Fibroblast of pulmonary artery (primary cell): ENCODE results near the gene HEXD.

Source experiments
- DNase-seq: peaks from one replicate; pipeline ENCODE4 v3.0.0-alpha.2; 2010; ENCODE audit warnings: low read depth
- H3K4me3 ChIP-seq: replicated peaks from 2 replicates; pipeline ENCODE4 v1.5.1; 2011; ENCODE audit warnings: low read depth, mild to moderate bottlenecking, control low read depth, low read length, moderate library complexity
- TF ChIP-seq, protein P1 (sequence below): IDR thresholded peaks from 2 replicates; pipeline ENCODE4 v1.5.1; 2011; ENCODE audit warnings: mild to moderate bottlenecking, control low read depth, low read length, inconsistent platforms; ENCODE audit errors: missing control alignments

HEXD gene

DNA sequence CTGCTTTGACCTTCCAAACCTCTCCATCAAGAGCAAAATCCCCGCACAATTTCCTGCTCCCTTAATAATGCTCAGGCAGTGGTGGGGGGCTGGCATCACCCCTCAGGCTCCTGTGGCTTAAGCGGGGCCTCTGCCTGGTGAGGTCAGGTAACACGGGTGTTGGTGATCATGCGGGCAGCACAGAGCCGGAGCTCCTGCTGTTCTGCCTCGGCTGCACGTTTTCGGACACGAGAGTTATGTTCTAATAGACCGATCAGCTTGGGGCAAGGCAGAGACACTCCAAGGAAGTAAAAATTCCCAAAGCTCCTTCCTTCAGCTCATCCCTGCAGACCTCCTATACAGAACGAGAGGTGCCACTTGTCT lies 46.4 kb downstream of the HEXD start:
- TF ChIP-seq, protein P1, sequence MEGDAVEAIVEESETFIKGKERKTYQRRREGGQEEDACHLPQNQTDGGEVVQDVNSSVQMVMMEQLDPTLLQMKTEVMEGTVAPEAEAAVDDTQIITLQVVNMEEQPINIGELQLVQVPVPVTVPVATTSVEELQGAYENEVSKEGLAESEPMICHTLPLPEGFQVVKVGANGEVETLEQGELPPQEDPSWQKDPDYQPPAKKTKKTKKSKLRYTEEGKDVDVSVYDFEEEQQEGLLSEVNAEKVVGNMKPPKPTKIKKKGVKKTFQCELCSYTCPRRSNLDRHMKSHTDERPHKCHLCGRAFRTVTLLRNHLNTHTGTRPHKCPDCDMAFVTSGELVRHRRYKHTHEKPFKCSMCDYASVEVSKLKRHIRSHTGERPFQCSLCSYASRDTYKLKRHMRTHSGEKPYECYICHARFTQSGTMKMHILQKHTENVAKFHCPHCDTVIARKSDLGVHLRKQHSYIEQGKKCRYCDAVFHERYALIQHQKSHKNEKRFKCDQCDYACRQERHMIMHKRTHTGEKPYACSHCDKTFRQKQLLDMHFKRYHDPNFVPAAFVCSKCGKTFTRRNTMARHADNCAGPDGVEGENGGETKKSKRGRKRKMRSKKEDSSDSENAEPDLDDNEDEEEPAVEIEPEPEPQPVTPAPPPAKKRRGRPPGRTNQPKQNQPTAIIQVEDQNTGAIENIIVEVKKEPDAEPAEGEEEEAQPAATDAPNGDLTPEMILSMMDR, result no peak
- H3K4me3 ChIP-seq, result no peak overlapping the region
- no peak for DNase-seq

DNA sequence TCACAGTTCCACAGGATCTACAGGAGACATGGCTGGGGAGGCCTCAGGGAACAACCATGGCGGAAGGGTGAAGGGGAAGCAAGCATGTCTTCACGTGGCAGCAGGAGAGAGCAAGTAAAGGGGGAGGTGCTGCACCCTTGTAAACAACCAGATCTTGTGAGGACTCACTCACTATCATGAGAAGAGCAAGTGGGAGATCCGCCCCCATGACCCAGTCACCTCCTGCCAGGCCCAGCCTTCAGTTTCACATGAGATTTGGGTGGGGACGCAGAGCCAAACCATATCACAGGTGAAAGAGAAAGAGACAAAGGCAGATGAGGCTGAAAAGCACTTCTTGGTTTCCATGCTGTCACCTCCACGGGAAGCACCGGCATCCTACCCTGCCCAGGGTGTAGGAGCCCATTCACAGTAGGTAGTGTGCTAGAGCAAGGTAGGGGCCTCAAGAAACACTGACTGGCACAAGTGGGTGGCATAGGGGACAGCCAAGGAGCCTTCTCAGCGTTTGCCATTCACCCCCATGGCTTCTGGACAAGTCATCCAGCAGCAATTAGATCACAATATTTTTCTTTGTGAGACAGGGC lies 47.0 kb downstream of the HEXD start:
- TF ChIP-seq, protein P1, result no peak
- H3K4me3 ChIP-seq, result no peak overlapping the region
- DNase-seq, result no peak

GRCh38 chr17:82468692-82469091 lies 50.5 kb downstream of the HEXD start:
- TF ChIP-seq, protein P1, result no peak
- DNase-seq, result no peak
- H3K4me3 ChIP-seq, result no peak overlapping the region

DNA sequence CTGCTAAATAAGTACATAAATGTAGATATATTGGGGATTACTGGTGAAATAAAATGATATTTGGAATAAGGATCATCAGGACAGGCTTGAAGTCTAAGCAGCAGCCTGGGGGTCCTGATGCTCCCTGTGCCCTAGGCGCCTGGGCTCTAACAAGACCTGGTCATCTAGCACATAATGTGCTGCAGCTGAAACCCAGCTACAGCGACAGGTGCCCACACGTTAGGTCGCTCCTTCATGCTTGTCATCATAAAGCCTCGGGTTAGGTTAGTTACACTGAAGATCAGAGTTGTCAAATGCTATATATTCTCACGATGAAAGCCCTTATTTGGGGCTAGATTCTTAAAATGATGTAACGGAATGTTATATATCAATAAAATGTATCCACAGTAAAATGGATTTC lies 51.9 kb downstream of the HEXD start:
- H3K4me3 ChIP-seq, result no peak overlapping the region
- TF ChIP-seq, protein P1, result no peak

GRCh38 chr17:82474223-82475010 lies 56.3 kb downstream of the HEXD start:
- H3K4me3 ChIP-seq, result no peak overlapping the region
- TF ChIP-seq, protein P1, result no peak
- DNase-seq, result no peak

More for the DNA sequence above, 51.9 kb downstream of the HEXD start:
- no peak for DNase-seq

- peak; percentile 22 for DNase-seq
- H3K4me3 ChIP-seq, result no peak overlapping the region
- TF ChIP-seq, protein P1, result no peak
These were observed 57.3 kb downstream of the HEXD start for GRCh38 chr17:82475458-82475857.

DNA sequence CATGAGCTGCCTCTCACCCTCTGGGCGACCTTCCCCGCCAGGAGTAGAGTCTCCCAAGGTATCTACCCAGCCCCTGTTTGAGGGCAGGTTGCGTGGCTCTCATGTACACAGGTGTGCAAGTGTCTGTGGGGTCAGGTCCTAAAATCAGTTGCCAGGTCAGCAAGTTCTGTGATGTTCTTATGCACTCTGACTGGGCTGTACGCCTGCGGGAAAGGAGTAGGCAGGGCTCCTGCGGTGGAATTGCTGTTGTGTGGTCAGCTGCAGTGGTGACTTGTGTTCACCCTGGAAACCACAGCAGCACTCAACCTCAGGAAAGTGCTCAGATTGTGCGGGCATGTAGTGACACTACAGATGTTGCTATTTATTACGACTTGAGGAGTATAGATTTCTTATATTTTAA lies 59.8 kb downstream of the HEXD start:
- no peak for DNase-seq
- H3K4me3 ChIP-seq, result no peak overlapping the region
- TF ChIP-seq, protein P1, result no peak
